ENCODE data around the gene TREM2. TPM values are rescaled to one million over a fixed set of nuclear protein-coding genes. Genes with fewer than 3 reads are reported as not detected.
A peak's percentile ranks its signal among the peaks of the same experiment; 100 is the strongest.

TREM2 gene
- total and polyA plus RNA-seq, 2 donors (not counting 1 experiment from before 2014, with no cell fraction given), result 0.33 TPM; not detected in 1

DNA sequence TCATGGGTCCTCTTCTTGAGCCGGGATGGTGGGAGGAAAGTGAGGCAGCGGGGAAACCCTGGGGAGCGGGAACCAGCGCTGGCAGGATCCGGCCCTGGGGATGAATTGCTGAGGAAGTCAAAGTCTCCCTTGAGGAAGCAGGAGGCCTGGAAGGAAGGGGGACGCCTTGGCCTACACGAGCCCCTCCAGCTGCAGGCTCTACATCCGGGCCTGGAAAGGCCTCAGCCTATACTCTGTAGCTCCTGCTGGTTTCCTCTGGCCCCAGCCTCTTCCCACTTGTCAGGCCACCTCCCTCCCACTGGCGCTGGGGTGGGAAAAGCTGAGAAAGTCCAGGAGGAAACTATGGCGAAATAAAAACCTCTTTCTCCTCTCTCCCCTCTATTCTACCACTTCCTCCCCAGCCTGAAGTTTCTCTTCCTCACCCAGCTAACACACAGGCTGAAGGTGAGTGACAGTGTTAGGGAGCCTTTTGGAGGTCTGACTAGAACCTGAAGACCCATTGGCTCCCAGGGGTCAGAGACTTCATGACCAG, 23.2 kb upstream of the TREM2 start:
- ATAC-seq (ENCODE audit: low read depth), result peak; percentile 37
- Histone ChIP-seq H3K4me3 (ENCODE audit: control extremely low read depth in 1 of 5, extremely low read depth in 1 of 5, insufficient read depth in 1 of 5, low read depth in 2 of 5, low read length in 4 of 5) (peak overlapping the region in 4 of 5 experiments; percentile 3 to 15 (median 5)), H3K4me1 (ENCODE audit: control insufficient read depth in 2 of 2, insufficient read depth in 2 of 2, low read length in 2 of 2) (peaks cover 59 to 65% of the 10 kb centered on the region in 2 donors), H3K36me3 (replicated peaks in 1 of 2; ENCODE audit: control extremely low read depth in 1 of 2, control insufficient read depth in 1 of 2, extremely low read depth in 1 of 2, insufficient read depth in 2 of 2, low read length in 1 of 2) (peaks cover 0 to 15% of the 10 kb centered on the region in 2 experiments), H3K27me3 (replicated peaks in 1 of 4; ENCODE audit: control extremely low read depth in 1 of 4, control insufficient read depth in 3 of 4, insufficient read depth in 4 of 4, low read length in 3 of 4) (no peaks in the 10 kb centered on the region), H3K9ac (ENCODE audit: low read length) (peak overlapping the region; percentile 36), H4K20me1 (ENCODE audit: control insufficient read depth, insufficient read depth, low read length, poor library complexity, severe bottlenecking) (no peaks in the 10 kb centered on the region), H3K79me2 (ENCODE audit: control insufficient read depth, insufficient read depth, low read length) (no peaks in the 10 kb centered on the region), H3K9me3 (ENCODE audit: control extremely low read depth in 1 of 3, control insufficient read depth in 2 of 3, insufficient read depth in 1 of 3, low read length in 2 of 3) (peaks cover 0 to 17% (median 12%) of the 10 kb centered on the region in 3 donors), H2AFZ (ENCODE audit: insufficient read depth, low read depth, low read length, poor library complexity, severe bottlenecking) (peak overlapping the region; percentile 68), H3K27ac (ENCODE audit: low read length in 2 of 2) (peak overlapping the region; percentile 57 to 67), H3K4me2 (replicated peaks; ENCODE audit: low read depth, low read length, poor library complexity, severe bottlenecking) (peak overlapping the region; percentile 61)
- intact Hi-C loops (cut with micrococcal nuclease), result no loop called here
- 92% methylated on average over 5 of the region's 10 CpGs for WGBS (ENCODE audit: insufficient coverage)
- Mint-ChIP-seq H3K4me1 (peaks cover 68% of the 10 kb centered on the region), H3K27me3 (no peaks in the 10 kb centered on the region), H3K27ac (peak overlapping the region; percentile 80), H3K9me3 (ENCODE audit: insufficient read depth) (peaks cover 8% of the 10 kb centered on the region), H3K4me3 (peak overlapping the region; percentile 75)
- peak; percentile 41 for DNase-seq
- no peak for TF ChIP-seq EZH2 (IDR thresholded peaks at IDR 0.05; ENCODE audit: borderline replicate concordance, insufficient read depth, low read depth, low read length, poor library complexity, severe bottlenecking)
- TF ChIP-seq, protein P1, sequence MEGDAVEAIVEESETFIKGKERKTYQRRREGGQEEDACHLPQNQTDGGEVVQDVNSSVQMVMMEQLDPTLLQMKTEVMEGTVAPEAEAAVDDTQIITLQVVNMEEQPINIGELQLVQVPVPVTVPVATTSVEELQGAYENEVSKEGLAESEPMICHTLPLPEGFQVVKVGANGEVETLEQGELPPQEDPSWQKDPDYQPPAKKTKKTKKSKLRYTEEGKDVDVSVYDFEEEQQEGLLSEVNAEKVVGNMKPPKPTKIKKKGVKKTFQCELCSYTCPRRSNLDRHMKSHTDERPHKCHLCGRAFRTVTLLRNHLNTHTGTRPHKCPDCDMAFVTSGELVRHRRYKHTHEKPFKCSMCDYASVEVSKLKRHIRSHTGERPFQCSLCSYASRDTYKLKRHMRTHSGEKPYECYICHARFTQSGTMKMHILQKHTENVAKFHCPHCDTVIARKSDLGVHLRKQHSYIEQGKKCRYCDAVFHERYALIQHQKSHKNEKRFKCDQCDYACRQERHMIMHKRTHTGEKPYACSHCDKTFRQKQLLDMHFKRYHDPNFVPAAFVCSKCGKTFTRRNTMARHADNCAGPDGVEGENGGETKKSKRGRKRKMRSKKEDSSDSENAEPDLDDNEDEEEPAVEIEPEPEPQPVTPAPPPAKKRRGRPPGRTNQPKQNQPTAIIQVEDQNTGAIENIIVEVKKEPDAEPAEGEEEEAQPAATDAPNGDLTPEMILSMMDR (IDR thresholded peaks at IDR 0.05), result no peak
- ChIA-PET CTCF (interaction anchor here (0.7 to 1.6 kb wide), 3 partner anchors 9 to 94 kb away, joined by 3 to 5 read pairs (median 4); no protein-coding TSS in a partner anchor), POLR2A (no interaction called here)

DNA sequence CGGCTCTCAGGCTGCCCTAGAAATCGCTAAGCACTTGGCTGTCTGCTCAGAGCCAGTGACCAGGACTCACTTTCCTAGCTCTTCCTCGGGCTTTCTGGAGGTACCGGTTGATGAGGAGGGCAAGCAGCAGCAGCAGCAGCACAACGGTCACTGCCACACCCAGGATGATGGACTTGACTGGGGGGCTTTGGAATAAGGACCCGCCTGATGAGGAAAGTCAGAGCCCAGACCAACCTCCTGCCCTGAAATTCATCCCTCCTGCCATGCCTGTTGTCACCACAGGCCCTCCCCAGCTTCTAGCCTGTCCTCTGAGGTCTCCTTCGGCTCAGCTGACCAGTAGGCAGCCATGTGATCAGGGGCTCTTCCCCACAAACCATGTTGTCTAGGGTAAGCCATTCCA, 21.8 kb upstream of the TREM2 start:
- Mint-ChIP-seq H3K4me1 (peaks cover 68% of the 10 kb centered on the region), H3K4me3 (peak overlapping the region; percentile 75), H3K27me3 (no peaks in the 10 kb centered on the region), H3K27ac (peak overlapping the region; percentile 80), H3K9me3 (ENCODE audit: insufficient read depth) (peaks cover 5% of the 10 kb centered on the region)
- peaks cover 0 to 1% of the 10 kb centered on the region in 2 experiments for H3K36me3 ChIP-seq (replicated peaks in 1 of 2; ENCODE audit: control extremely low read depth in 1 of 2, control insufficient read depth in 1 of 2, extremely low read depth in 1 of 2, insufficient read depth in 2 of 2, low read length in 1 of 2)
- intact Hi-C loops (cut with micrococcal nuclease), result loop anchor here (5.0 kb wide), 1 partner anchor 133 kb away; no protein-coding TSS in a partner anchor
- peak overlapping the region; percentile 61 for H3K4me2 ChIP-seq (replicated peaks; ENCODE audit: low read depth, low read length, poor library complexity, severe bottlenecking)
- DNase-seq, result no peak
- H3K27ac ChIP-seq (ENCODE audit: low read length in 2 of 2), result peak overlapping the region in 1 of 2 donors; percentile 67
- H3K79me2 ChIP-seq (ENCODE audit: control insufficient read depth, insufficient read depth, low read length), result no peaks in the 10 kb centered on the region
- no peaks in the 10 kb centered on the region for H4K20me1 ChIP-seq (ENCODE audit: control insufficient read depth, insufficient read depth, low read length, poor library complexity, severe bottlenecking)
- WGBS (ENCODE audit: insufficient coverage), result 98% methylated on average over 7 of the region's 7 CpGs
- POLR2A ChIA-PET, result no interaction called here
- ATAC-seq (ENCODE audit: low read depth), result no peak
- no peak overlapping the region for H3K4me3 ChIP-seq (ENCODE audit: control extremely low read depth in 1 of 5, extremely low read depth in 1 of 5, insufficient read depth in 1 of 5, low read depth in 2 of 5, low read length in 4 of 5)
- no peaks in the 10 kb centered on the region for H3K27me3 ChIP-seq (replicated peaks in 1 of 4; ENCODE audit: control extremely low read depth in 1 of 4, control insufficient read depth in 3 of 4, insufficient read depth in 4 of 4, low read length in 3 of 4)
- CTCF ChIA-PET, result interaction anchor here (0.7 kb wide), 1 partner anchor 1894 kb away, joined by 3 read pairs; no protein-coding TSS in a partner anchor
- peaks cover 59 to 65% of the 10 kb centered on the region in 2 donors for H3K4me1 ChIP-seq (ENCODE audit: control insufficient read depth in 2 of 2, insufficient read depth in 2 of 2, low read length in 2 of 2)
- no peak overlapping the region for H3K9ac ChIP-seq (ENCODE audit: low read length)
- no peak for TF ChIP-seq EZH2 (IDR thresholded peaks at IDR 0.05; ENCODE audit: borderline replicate concordance, insufficient read depth, low read depth, low read length, poor library complexity, severe bottlenecking)
- TF ChIP-seq, protein P1 (IDR thresholded peaks at IDR 0.05), result no peak
- H3K9me3 ChIP-seq (ENCODE audit: control extremely low read depth in 1 of 3, control insufficient read depth in 2 of 3, insufficient read depth in 1 of 3, low read length in 2 of 3), result peaks cover 0 to 8% (median 7%) of the 10 kb centered on the region in 3 donors
- no peak overlapping the region for H2AFZ ChIP-seq (ENCODE audit: insufficient read depth, low read depth, low read length, poor library complexity, severe bottlenecking)

Measured in B cell (primary cell).